Measurements from ENCODE around the gene TJP3.

GRCh38 chr19:3752492-3752891 lies 44.3 kb downstream of the TJP3 start:
- TF ChIP-seq EZH2 (optimal IDR thresholded peaks at IDR 0.05; ENCODE audit: low read depth, low read length): no peak
- TF ChIP-seq CTCF (IDR thresholded peaks at IDR 0.05; ENCODE audit: low read length): no peak
- no peak for TF ChIP-seq EZH2phosphoT487 (IDR thresholded peaks at IDR 0.05; ENCODE audit: low read length)
